Fibroblast of skin of abdomen (primary cell): ENCODE results near the gene SYT14.
"Not testable (repeated sequence)": the region's sequence is repeated elsewhere in the genome, so short reads cannot be mapped to it uniquely, and the experiment has no call there.

ENCODE experiments used
- DNase-seq: peaks from one replicate; pipeline ENCODE4 v3.0.0-alpha.2; 2013

Gene SYT14

DNA sequence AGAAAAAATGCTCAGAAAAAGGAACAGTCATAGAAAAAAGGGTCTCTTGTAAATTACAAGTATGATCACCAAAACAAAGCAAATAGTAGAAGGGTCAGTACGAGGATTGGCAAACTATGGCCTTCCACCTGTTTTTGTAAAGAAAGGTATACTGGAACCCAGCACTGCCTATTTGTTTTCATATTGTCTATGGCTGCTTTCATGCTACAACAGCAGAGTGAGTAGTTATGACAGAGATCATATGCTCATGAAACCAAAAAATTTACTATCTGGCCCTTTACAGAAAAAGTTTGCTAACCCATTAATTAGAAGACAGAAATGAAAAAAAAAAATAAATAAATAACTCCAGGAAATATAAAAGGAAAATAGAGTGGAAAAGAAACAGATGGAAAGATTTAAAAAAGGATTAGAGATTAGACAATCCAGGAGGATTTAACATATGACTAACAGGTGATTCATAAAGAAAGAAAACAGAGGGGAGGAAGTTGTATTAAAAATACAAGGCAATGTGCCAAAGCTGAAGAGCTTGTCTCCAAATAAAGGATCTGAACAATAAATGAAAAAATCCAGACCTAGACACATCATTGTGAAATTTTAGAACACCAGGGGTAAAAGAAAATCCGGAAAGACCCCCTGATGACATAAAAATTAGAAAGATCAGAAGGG lies 186.0 kb downstream of the SYT14 start:
- peak; percentile 86 for DNase-seq

DNA sequence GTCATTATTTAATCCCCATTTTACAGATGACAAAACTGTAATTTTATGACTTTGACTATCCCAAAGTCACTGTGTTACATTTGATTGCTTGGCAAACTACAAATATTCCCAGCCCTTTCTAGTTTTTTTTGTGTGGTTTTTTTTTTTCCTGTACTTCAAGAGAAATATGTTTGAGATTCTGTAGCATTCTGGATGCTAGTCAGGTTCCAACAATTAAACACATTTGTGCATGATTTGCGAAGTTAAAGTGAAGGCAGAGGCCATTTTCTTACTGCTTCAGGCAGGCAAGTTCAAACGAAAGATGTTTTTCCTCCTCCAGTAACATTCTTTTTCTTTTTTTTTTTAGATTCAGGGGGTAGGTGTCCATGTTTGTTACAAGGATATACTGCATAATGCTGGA lies 186.7 kb downstream of the SYT14 start:
- peak; percentile 57 for DNase-seq

DNA sequence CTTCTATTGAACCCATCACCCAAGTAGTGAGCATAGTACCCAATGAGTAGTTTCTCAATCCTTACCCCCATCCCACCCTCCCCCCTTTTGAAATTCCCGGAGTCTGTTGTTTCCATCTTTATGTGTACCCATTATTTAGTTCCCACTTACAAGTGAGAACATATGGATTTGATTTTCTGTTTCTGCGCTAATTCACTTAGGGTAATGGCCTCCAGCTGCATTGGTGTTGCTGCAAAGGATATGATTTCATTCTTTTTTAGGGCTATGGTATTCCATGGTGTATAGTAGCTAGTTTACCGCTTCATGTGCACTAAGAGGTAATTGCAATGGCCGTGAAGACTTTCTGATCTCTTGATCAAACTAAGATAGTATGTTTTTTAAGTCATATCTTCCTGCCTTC lies 187.1 kb downstream of the SYT14 start:
- peak; percentile 78 for DNase-seq

DNA sequence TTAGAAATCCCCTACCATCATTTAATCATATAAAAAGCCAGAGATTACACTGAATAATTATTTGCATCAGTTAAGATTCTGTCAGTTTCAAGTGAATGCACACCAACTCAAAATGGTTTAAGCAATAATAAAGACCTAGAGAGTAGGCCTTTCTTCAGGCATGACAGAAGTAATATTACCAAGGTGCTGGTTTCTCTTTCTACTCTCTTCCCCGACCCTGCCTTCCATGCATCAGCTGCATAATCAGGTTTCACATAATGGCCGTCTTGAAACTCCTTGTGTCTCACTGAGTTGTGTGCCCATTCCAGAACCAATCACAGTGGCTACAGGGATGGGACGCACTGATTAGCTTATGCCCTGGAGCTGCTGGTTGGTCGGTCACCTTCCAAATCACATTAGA lies 191.1 kb downstream of the SYT14 start:
- no peak for DNase-seq

DNA sequence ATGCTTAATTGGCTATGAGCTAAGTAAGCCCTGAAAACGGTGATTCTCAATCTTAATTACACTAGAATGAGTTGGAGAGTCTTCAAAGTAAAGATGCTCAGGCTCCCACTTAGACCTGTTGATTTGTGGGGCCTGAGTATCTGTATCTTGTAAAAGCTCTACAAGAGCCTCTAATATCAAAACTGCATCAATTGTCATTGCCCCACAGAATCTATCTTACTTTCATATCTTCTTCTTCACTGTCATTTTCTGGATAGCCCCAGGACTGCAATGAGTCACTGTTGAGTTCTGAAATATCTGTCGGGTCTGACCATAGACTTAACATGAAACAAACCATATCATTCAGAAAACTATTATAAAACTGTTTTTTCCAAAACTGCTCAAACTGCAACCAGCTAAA lies 191.7 kb downstream of the SYT14 start:
- no peak for DNase-seq

DNA sequence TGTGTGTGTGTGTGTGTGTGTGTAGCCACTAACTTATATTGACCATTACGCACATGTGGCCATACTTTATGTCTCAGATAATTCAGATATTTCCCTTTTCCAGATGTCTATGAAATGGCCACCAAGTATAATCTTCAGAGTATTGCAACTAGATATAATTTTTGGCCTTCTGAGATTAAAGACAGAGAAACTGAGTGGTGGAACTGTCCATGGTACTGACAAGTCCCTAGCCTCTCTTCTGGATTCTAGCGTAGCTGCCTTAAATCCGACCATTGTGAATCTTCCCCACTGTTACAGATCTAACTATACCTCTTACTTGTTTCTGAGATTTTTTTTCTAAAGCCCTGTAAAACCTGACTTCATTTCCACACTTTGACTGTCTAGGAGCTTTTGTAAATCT lies 194.6 kb downstream of the SYT14 start:
- DNase-seq, result peak; percentile 40

DNA sequence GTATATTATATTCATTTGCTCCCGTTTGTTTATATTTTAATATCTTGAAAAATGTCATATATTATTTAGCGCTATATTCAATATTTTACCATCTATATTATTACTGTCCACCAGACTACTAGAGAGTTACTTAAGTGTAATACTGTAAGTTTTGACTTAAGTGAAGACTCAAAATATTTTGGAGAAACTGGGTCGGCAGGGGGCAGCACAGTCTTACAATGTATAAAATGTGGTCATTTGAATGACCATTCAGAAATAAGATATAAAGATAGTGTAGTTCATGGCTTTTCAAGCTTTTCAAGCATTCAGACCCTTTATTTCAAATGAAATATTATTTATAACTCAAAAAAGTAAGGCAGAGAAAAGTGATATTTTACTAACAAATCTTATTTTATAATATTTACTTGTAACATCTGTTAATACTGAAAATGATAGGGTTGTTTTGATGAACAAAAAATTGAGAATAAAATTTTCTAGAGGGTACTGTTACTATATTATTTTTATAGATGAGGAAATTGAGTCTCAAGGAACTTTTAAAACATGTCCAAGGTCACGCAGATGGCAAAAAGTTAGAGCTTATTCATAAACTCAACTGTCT lies 205.5 kb downstream of the SYT14 start:
- peak; percentile 62 for DNase-seq

DNA sequence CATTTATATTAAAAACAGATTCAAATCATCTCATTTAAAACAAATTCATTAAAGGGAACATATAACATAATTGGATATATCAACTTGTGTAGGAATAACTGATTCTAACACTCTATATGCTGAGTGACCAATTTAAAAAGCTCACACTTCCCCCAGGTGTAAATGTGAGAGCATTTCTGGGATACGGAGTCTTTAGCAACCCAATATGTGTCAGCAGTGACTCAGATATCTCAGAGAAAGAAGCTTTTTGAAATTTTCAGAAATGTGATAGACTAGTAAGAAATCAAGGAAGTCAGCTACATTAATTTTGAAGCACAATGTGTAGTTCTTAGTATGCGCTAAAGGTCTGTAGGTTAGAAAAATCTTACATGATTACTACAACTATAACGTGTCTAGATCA lies 206.7 kb downstream of the SYT14 start:
- DNase-seq, result no peak

DNA sequence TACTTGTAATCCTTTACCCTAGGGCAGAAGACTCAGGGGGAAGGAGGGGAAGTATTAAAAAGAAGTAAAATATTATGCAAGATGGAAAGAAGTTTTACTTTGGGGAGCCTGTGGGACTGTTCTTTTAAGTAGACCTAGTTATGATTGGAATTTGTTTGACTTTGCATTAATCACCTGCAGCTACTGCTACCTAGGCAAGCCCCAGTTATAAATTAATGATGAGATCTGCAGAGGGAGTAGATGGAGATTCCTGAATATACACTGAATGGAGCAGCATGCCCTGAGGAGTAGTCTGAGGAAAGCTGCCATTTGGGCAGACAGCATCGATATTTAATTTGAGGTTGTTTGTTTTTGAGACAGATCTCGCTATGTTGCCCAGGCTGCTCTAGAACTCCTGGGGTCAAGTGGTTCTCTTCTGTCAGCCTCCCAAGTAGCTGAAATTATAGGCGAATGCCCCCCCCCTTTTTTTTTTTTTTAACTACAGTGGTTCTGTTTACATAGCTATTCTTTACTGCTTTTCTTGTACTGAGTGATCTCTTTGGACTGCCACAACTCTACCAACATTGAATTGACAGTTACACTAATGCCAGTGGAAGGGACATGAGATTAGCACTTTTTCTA lies 213.1 kb downstream of the SYT14 start:
- no peak for DNase-seq

DNA sequence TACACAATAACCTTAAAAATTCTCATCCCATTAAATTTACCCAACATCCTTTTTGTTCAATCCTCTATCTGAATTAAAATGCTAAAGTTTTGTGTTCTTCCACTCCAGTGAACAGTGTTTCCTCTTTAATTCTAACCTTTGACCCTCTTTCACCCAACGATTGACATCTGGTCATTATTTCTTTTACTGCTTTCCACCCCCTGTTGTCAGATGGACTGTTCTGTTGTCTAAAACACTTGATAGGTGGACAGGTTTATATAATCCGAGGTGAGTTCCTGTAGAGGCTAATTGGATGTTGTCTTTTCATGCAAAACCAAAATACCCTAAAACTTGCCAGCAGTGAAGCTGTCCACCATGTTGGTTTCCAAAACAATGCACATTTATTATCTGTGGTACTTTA lies 221.2 kb downstream of the SYT14 start:
- no peak for DNase-seq

DNA sequence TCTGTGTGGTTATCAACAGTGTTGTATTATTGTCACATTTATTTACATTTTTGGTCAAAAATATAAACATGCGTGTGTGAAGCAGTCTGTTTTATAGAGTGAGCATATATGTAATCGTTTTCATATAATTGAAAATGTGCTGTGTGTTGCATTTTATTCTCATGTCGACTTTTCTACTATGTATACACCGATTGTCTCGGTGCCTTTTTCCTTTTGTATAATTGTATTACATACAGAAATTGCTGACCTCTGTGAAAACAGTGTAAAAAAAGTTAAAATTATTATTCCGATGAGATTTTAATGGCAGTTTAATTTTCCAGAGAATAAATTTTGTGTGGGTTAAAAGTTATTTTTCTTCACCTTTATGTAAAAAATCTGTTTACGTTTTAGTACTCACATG lies 232.2 kb downstream of the SYT14 start:
- no peak for DNase-seq

DNA sequence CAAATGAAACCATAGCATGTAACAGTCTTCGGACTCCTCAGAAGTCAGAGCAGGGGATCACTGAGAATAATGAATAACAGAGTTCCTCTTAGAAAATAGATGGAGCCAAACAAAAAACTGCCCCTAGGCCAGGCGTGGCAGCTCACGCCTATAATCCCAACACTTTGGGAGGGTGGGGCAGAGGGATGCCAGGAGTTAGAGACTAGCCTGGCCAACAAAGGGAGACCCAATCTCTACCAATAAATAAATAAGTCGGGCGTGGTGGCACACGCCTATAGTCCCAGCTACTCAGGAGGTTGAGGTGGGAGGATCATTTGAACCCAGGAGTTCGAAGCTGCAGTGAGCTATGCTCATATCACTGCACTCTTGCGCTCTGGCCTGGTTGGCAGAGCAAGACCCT lies 236.1 kb downstream of the SYT14 start:
- DNase-seq, result no peak

DNA sequence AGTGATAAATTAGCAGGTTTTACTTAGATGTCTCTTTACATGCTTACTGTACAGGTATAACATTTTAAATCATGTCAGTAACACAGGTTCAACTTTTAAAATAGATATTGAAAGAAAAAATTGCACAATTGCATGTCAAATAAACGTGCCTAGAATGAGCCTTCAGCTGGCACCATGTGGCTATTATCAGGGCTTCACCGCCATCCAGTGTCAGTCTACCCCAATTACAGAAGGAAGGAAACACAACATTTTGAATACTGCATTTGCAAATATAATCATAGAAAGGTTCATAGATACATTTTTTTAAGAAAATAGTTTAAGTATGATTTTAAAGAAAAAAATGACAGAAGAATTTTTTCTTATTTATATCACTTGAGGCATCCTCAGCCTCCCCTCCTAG lies 247.0 kb downstream of the SYT14 start:
- no peak for DNase-seq

DNA sequence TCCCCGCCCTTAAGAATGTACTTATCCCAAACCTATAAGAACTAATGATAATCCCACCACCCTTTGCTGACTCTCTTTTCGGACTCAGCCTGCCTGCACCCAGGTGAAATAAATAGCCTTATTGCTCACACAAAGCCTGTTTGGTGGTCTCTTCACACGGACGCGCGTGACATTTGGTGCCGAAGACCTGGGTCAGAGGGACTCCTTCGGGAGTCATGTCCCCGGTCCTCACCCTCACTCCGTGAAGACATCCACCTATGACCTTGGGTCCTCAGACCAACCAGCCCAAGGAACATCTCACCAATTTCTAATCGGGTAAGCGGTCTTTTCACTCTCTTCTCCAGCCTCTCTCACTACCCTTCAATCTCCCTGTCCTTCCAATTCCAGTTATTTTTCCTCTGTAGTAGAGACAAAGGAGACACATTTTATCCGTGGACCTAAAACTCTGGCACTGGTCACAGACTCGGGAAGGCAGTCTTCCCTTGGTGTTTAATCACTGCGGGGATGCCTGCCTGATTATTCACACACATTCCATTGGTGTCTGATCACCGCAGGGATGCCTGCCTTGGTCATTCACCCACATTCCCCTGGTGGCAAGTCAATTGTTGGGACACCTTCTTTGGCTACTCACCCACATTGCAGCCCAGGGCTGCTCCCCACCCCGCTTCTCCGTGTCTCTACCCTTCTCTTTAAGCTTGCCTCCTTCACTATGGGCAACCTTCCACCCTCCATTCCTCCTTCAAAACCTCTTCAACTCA lies 250.0 kb downstream of the SYT14 start:
- peak; percentile 77 for DNase-seq

DNA sequence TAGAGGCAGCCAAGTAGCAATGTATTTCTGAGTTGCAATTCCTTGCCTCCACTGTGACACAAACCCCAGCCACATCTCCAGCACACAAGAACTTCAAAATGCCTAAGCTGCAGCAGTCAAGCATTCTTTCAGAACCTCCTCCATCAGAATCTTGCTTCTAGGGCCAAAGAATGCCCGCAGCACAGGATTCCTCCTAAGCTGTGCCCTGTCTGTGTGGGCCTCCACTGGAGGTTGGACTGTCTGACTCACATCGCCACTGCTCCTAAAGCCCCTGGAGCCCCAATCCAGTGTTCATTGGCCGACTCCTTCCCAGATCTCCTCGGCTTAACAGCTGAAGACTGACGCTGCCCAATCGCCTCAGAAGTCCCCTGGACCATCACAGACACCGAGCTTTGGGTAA lies 251.4 kb downstream of the SYT14 start:
- DNase-seq, result no peak

DNA sequence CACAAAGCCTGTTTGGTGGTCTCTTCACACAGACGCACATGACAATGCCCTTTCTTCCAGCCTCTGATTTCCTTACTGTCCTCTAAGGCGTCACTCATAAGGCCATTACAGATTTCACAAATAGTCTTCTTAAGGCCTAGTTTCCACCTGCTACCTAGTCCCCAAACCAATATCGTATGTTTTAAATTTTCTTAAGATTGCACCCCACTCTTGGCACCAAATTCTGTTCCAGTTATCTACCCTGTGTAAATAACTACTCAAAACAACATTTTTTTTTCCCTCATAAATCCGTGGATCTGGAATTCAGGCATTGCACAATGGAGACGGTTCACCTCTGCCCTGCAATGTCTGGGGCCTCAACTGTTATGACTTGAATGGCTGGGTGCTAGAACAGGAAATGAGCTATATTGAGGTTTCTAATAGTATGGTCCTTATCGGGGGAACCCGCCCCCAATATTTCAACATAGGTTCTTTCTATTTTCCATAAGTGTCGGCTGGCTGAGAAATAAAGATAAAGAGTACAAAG lies 257.7 kb downstream of the SYT14 start:
- DNase-seq, result no peak

DNA sequence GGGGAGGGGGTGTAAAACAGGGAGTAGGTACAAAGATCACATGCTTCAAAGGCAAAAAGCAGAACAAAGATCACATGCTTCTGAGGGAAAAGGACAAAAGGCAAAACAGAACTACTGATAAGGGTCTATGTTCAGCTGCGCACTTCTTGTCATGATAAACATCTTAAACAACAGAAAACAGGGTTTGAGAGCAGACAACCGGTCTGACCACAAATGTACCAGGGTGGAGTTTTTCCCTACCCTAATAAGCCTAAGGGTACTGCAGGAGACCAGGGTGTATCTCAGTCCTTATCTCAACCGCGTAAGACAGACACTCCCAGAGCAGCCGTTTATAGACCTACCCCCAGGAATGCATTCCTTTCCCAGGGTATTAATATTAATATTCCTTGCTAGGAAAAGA lies 258.2 kb downstream of the SYT14 start:
- DNase-seq, result not testable (repeated sequence)

DNA sequence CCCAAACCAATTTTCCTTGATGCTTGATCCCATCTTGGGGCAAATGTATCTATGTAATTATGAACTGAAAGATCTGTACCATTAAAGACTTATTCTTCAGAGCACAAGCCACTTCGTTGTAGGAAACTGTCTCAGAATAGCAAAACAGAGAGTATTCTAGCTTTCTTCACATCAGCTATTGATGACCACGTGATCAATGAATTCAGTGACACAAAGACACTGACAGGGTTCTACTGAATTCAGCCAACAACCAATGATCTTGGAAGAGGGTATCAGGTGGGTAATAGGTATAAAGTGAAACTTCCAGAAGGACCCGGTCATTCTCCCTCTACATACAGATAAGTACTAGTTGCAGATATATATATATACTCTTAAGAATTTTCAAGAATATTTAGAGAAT lies 260.8 kb downstream of the SYT14 start:
- no peak for DNase-seq

DNA sequence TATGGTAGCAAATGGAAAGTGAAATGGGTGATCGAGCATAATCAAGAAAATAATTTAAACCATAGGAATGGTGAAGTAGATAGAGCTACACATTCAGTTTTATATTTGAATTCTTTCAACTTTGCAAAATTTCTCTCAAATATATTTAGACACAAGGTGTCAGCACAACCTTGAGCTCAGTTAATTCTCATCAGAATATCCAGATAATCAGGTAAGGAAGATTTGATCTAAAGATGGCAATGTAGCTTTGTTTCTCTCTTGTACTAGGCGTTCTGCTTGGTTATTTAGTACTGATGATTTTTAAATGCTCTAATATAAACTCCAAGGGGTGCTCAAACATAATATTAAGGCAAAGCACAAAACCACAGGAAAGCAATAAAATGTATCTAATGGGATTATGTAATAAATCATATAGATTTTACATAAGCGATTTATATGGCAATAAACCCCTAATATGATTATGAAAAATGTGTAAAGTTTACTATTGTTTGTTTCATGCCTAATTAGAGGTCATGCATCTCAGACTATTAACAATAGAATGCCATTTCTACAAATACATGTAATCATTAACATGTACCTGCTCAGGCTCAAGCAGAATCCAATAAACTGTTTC lies 262.2 kb downstream of the SYT14 start:
- DNase-seq, result no peak

DNA sequence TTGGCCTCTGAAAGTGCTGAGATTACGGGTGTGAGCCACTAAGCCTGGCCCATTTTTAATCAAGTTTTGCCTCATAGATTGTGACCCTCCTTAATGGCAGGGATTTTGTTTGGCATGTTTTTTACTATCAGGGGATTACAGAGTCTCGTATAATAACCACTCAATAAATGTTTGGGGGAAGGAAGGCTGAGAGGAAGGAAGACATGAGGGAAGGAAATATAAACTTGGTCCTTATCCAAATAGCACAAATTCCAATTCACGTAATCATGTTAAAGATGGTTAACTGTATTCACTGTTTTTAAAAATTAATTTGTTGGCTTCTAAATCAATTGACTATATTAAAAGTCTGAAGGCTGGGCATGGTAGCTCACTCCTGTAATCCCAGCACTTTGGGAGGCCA lies 263.7 kb downstream of the SYT14 start:
- peak; percentile 43 for DNase-seq

DNA sequence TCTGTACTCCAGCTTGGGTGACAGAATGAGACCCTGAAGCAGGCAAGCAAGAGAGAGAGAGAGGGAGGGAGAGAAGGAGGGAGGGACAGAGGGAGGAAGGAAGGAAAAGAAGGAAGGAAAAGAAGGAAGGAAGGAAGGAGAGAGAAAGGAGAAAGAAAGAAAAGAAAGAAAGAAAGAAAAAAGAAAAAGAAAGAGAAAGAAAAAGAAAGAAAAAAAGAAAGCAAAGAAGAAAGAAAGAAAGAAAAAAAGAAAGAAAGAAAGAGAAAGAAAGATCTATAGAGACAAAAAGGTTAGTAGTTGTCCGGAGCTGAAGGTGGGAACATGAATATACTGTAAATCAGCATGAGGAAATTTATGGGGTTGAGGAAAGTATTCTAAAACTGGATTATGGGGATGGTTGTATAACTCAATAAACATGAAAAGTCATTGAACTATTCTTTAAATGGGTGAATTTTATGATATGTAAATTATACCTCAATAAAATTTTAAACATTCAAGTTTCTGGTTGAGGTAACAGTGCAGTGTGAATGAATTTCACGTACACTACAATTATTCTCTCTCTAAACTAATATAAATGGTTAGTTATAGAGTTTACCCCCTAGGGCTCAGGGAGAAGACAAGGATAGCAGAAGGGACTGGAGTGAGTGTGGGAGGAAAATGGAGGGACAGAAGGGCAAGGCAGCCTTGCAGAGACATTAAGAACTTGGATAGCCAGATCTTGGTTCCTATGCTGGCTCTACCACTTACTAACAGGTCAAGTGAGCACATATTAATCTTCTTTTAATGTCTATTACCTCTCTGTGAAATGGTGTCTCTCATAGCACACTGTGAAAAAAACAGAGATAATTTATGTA lies 269.8 kb downstream of the SYT14 start:
- no peak for DNase-seq

DNA sequence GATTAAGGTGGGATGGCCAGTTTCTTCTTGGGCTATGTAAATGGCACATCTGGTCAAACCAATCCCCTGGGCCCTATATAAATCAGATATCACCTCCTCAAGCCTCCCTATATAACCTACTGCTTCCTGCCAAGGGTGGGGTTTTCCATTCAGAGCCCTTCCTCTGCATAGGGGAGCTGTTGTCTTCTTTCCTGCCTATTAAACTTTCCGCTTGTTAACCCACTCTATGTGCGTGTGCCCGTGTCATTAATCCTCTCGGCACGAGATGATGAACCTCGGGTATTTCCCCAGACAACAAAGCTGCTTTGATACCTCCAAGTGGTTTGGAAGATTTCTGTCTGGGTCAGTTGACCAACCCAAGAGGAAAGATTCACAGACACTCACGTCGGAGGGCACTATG lies 275.3 kb downstream of the SYT14 start:
- DNase-seq, result no peak
